IPS-18a (cell line): ENCODE measurements around the gene MANSC1.

Experiments used
- H3K27ac ChIP-seq: one replicate; pipeline ENCODE4 v1.5.1; 2013; ENCODE audit warnings: low read length
- H3K27me3 ChIP-seq: one replicate; pipeline ENCODE4 v1.6.1; 2013; ENCODE audit warnings: mild to moderate bottlenecking, low read length; ENCODE audit not compliant: control insufficient read depth, insufficient read depth
- H3K36me3 ChIP-seq: one replicate; pipeline ENCODE4 v1.6.1; 2013; ENCODE audit warnings: low read depth, low read length; ENCODE audit not compliant: control insufficient read depth
- H3K4me1 ChIP-seq: one replicate; pipeline ENCODE4 v1.6.1; 2013; ENCODE audit warnings: low read depth, low read length; ENCODE audit not compliant: control insufficient read depth
- H3K4me3 ChIP-seq: one replicate; pipeline ENCODE4 v1.5.1; 2013; ENCODE audit warnings: low read length
- H3K9ac ChIP-seq: one replicate; pipeline ENCODE4 v1.6.1; 2013; ENCODE audit warnings: mild to moderate bottlenecking, low read length, moderate library complexity
- H3K9me3 ChIP-seq: one replicate; pipeline ENCODE4 v1.6.1; 2013; ENCODE audit warnings: low read depth, low read length; ENCODE audit not compliant: control insufficient read depth

The MANSC1 gene

GRCh38 chr12:12305568-12306300 lies 44.3 kb downstream of the MANSC1 start:
- H3K27ac ChIP-seq = no peak overlapping the region
- H3K27me3 ChIP-seq = no peaks in the 10 kb centered on the region
- H3K4me3 ChIP-seq = no peak overlapping the region
- H3K4me1 ChIP-seq = no peaks in the 10 kb centered on the region
- H3K9ac ChIP-seq = no peak overlapping the region
- no peaks in the 10 kb centered on the region for H3K36me3 ChIP-seq
- no peaks in the 10 kb centered on the region for H3K9me3 ChIP-seq

DNA sequence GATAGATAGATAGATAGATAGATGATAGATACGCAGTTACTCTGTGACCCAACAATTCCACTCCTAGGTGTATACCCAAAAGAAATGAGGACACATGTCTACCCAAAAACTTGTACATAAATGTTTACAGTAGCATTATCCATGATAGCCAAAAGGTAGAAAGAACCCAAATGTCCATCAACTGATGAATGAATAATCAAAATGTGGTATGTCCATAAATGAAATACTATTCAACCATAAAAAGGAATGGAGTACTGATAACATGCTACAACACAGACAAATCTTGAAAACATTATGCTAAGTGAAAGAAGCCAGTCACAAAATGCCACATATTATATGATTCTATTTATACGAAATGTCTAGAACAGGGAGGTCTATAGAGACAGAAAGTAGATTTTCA lies 47.1 kb downstream of the MANSC1 start:
- H3K27ac ChIP-seq = no peak overlapping the region
- no peak overlapping the region for H3K4me3 ChIP-seq
- H3K27me3 ChIP-seq = no peaks in the 10 kb centered on the region
- H3K4me1 ChIP-seq = no peaks in the 10 kb centered on the region
- H3K9me3 ChIP-seq = no peaks in the 10 kb centered on the region
- H3K36me3 ChIP-seq = no peaks in the 10 kb centered on the region
- H3K9ac ChIP-seq = no peak overlapping the region

DNA sequence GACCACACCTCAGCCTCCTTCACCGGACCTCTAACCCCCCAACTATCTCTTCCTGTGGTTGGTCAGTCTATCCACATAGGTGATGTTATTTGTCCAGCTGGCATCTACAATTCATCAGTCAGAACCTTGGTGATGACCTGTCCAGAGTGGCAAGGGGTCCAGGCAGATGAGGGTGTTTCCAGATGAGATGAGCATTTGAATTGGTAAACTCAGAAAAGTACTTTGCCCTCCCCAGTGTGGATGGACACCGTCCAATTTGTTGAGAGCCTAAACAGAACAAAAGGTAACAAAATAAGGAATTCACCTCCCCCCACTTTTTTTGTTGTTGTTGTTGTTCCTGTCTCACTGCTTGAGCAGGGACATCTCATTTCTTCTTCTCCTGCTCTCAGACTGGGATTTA lies 48.9 kb downstream of the MANSC1 start:
- no peak overlapping the region for H3K4me3 ChIP-seq
- H3K9ac ChIP-seq = no peak overlapping the region
- no peaks in the 10 kb centered on the region for H3K4me1 ChIP-seq
- H3K36me3 ChIP-seq = no peaks in the 10 kb centered on the region
- no peaks in the 10 kb centered on the region for H3K27me3 ChIP-seq
- H3K27ac ChIP-seq = no peak overlapping the region
- H3K9me3 ChIP-seq = no peaks in the 10 kb centered on the region

GRCh38 chr12:12297201-12297830 lies 52.7 kb downstream of the MANSC1 start:
- no peak overlapping the region for H3K9ac ChIP-seq
- H3K27me3 ChIP-seq = no peaks in the 10 kb centered on the region
- H3K4me3 ChIP-seq = no peak overlapping the region
- H3K27ac ChIP-seq = no peak overlapping the region
- H3K9me3 ChIP-seq = no peaks in the 10 kb centered on the region
- peaks cover 20% of the 10 kb centered on the region for H3K4me1 ChIP-seq
- no peaks in the 10 kb centered on the region for H3K36me3 ChIP-seq

DNA sequence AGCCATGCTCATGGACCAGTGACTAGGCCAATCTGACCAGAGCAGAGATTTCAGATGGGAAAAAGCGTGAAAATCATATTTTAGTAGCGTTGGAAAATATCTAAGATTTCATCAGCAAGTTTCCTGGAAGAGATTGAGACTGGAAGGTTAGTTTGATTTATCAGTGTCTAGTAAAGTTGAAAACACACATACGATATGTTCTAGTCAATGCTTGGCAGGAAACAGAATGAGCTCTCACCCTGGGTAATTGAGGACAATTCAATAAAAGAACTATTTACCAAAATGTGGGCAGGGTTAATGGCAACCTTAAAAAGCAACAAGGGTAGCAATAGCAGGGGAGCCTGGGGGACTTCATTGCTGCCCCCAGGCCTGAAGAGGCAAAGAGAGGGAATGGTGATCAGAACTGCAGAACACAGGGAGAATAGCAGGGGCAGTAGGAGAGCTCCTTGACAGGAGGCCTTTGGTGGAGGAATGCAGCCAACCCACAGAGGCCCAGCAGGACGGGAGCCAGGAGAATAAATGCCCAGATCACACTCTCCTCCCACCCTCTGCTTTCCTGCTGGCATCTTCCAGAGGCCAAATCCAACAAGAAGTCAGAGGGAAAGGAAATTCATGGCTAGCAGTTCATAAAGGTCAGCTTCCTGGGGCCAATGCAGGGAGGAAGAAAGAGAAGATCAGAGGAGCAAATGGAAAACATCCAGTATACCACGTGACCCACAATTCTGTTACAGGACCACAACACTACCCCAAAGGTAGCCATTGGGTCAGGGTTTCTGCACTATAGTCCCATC lies 55.6 kb downstream of the MANSC1 start:
- Histone ChIP-seq H3K27ac (no peak overlapping the region), H3K9ac (no peak overlapping the region), H3K9me3 (no peaks in the 10 kb centered on the region), H3K27me3 (no peaks in the 10 kb centered on the region), H3K4me1 (peaks cover 23% of the 10 kb centered on the region), H3K4me3 (no peak overlapping the region), H3K36me3 (no peaks in the 10 kb centered on the region)

DNA sequence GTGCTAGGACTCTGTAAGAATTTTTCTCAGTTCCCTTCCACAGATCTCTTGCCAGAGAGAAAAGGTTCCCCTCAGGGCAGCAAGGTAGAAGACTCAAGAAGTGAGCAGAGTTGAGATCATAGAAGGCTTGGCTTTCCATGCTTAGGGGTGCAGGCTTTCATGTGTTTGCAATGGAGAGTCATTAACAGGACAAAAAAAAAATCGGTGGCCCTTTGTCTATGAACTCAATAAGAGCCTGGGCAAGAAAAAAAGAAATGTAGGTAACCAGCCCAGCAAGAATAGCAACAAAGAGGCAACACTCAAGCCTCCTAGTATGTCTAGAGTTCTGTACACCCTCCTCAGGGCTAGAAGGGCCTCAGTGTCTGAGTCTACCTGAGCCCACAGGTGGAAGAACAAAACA lies 59.8 kb downstream of the MANSC1 start:
- Histone ChIP-seq H3K9ac (no peak overlapping the region), H3K27me3 (no peaks in the 10 kb centered on the region), H3K36me3 (no peaks in the 10 kb centered on the region), H3K27ac (no peak overlapping the region), H3K4me3 (no peak overlapping the region), H3K4me1 (peaks cover 21% of the 10 kb centered on the region), H3K9me3 (no peaks in the 10 kb centered on the region)

GRCh38 chr12:12286441-12286840 lies 63.6 kb downstream of the MANSC1 start:
- no peak overlapping the region for H3K27ac ChIP-seq
- no peaks in the 10 kb centered on the region for H3K36me3 ChIP-seq
- no peaks in the 10 kb centered on the region for H3K9me3 ChIP-seq
- peaks cover 27% of the 10 kb centered on the region for H3K4me1 ChIP-seq
- no peaks in the 10 kb centered on the region for H3K27me3 ChIP-seq
- no peak overlapping the region for H3K4me3 ChIP-seq
- H3K9ac ChIP-seq = no peak overlapping the region

- H3K9me3 ChIP-seq = no peaks in the 10 kb centered on the region
- H3K27me3 ChIP-seq = no peaks in the 10 kb centered on the region
- no peak overlapping the region for H3K27ac ChIP-seq
- no peak overlapping the region for H3K4me3 ChIP-seq
- H3K9ac ChIP-seq = no peak overlapping the region
- no peaks in the 10 kb centered on the region for H3K36me3 ChIP-seq
- H3K4me1 ChIP-seq = peaks cover 30% of the 10 kb centered on the region
Measured at GRCh38 chr12:12282761-12283425, 67.1 kb downstream of the MANSC1 start.

GRCh38 chr12:12282202-12282601 lies 67.8 kb downstream of the MANSC1 start:
- no peak overlapping the region for H3K4me3 ChIP-seq
- H3K36me3 ChIP-seq = no peaks in the 10 kb centered on the region
- no peaks in the 10 kb centered on the region for H3K9me3 ChIP-seq
- peaks cover 30% of the 10 kb centered on the region for H3K4me1 ChIP-seq
- H3K27me3 ChIP-seq = no peaks in the 10 kb centered on the region
- no peak overlapping the region for H3K9ac ChIP-seq
- no peak overlapping the region for H3K27ac ChIP-seq

GRCh38 chr12:12281134-12281533 lies 68.9 kb downstream of the MANSC1 start:
- peaks cover 30% of the 10 kb centered on the region for H3K4me1 ChIP-seq
- H3K36me3 ChIP-seq = no peaks in the 10 kb centered on the region
- no peaks in the 10 kb centered on the region for H3K9me3 ChIP-seq
- H3K27me3 ChIP-seq = no peaks in the 10 kb centered on the region
- no peak overlapping the region for H3K9ac ChIP-seq
- H3K4me3 ChIP-seq = no peak overlapping the region
- no peak overlapping the region for H3K27ac ChIP-seq

DNA sequence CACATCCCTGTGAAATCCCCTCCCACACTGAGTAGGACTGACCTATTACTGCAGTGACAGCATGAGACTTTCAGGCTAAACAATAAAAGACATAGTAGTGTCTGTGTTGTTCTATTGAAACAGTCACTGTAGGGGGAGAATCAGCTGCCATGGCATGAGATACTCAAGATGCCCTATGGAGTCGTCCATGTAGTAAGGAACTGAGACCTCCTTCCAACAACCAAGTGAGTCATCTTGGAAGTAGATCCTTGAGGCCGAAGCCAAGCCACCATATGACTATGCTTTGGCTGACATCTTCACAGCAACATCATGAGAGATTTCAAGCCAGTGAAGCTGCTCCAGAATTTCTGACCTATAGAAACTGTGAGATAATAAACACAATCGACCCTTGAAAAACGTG lies 71.1 kb downstream of the MANSC1 start:
- Histone ChIP-seq H3K4me3 (no peak overlapping the region), H3K27ac (no peak overlapping the region), H3K36me3 (no peaks in the 10 kb centered on the region), H3K27me3 (no peaks in the 10 kb centered on the region), H3K4me1 (peaks cover 25% of the 10 kb centered on the region), H3K9ac (no peak overlapping the region), H3K9me3 (no peaks in the 10 kb centered on the region)
